Progenitor cell of endocrine pancreas (in vitro differentiated cells): ENCODE results near the gene PFDN1. TPM values are rescaled to one million over a fixed set of nuclear protein-coding genes. Genes with fewer than 3 reads are reported as not detected.

ENCODE experiments used
- DNase-seq: peaks from one replicate; pipeline ENCODE4 v3.0.0; 2021; ENCODE audit warnings: low spot score; ENCODE audit not compliant: unreplicated experiment
- H3K27ac Mint-ChIP-seq: 2 replicates; pipeline ENCODE4 v1.8.0; 2021; ENCODE audit warnings: mild to moderate bottlenecking, moderate library complexity, mixed read lengths
- H3K27me3 Mint-ChIP-seq: 2 replicates; pipeline ENCODE4 v1.8.0; 2021; ENCODE audit warnings: mixed read lengths
- H3K36me3 Mint-ChIP-seq: 2 replicates; pipeline ENCODE4 v1.8.0; 2022; ENCODE audit warnings: mixed read lengths; ENCODE audit not compliant: insufficient read depth
- H3K4me1 Mint-ChIP-seq: 2 replicates; pipeline ENCODE4 v1.8.0; 2021; ENCODE audit warnings: low read depth, mixed read lengths
- H3K4me3 Mint-ChIP-seq: 2 replicates; pipeline ENCODE4 v1.8.0; 2021; ENCODE audit warnings: low read depth, mild to moderate bottlenecking, moderate library complexity, mixed read lengths
- H3K9me3 Mint-ChIP-seq: 2 replicates; pipeline ENCODE4 v1.8.0; 2021; ENCODE audit warnings: low read depth, mixed read lengths
- CTCF ChIP-seq: fragments of 200-600 bp; sonication (generic); IDR thresholded peaks from one replicate; pipeline ENCODE4 v1.5.0; 2021; ENCODE audit warnings: antibody characterized with exemption, mild to moderate bottlenecking; ENCODE audit not compliant: unreplicated experiment
- total RNA-seq: library from RNA; stranded (reverse); gene quantifications from 2 replicates; pipeline ENCODE4 v1.2.1, GENCODE V29; 2021

The PFDN1 gene
- total RNA-seq, 1 donor from 2014 or later: 65.1 TPM

- DNase-seq: no peak
- Mint-ChIP-seq H3K4me3 (no peak overlapping the region), H3K4me1 (peaks cover 4% of the 10 kb centered on the region), H3K36me3 (peaks cover 1% of the 10 kb centered on the region), H3K27ac (no peak overlapping the region), H3K27me3 (no peaks in the 10 kb centered on the region), H3K9me3 (no peaks in the 10 kb centered on the region)
- no peak for TF ChIP-seq CTCF
Observed at GRCh38 chr5:140235791-140236551, 66.9 kb downstream of the PFDN1 start.

- TF ChIP-seq CTCF: no peak
- no peak for DNase-seq
- Mint-ChIP-seq H3K27ac (no peak overlapping the region), H3K27me3 (no peaks in the 10 kb centered on the region), H3K9me3 (no peaks in the 10 kb centered on the region), H3K36me3 (peaks cover 1% of the 10 kb centered on the region), H3K4me3 (no peak overlapping the region), H3K4me1 (no peaks in the 10 kb centered on the region)
Observed at GRCh38 chr5:140234377-140234989, 68.4 kb downstream of the PFDN1 start.

DNA sequence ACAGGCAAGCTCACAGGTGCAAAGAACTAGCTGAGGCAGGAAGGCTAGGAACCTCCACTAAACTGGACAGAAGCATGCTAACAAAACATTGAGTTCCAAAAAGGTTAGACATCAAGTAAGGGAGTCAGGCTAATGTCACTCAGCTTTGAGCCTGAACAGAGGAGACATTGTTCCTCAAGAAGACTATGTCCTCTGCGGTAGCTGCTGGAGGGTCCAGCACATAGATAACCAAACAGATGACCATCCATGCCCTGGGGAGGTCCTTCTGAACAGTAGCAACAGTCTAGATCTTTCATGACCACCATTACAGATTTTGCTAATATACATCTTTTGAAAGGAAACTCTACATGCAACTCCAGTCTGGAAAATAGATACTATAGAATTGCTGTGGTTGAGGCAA, 70.2 kb downstream of the PFDN1 start:
- Mint-ChIP-seq H3K27me3 (no peaks in the 10 kb centered on the region), H3K9me3 (no peaks in the 10 kb centered on the region), H3K4me3 (no peak overlapping the region), H3K27ac (no peak overlapping the region), H3K4me1 (no peaks in the 10 kb centered on the region), H3K36me3 (peaks cover 1% of the 10 kb centered on the region)
- no peak for TF ChIP-seq CTCF
- no peak for DNase-seq

GRCh38 chr5:140230373-140230772, 72.5 kb downstream of the PFDN1 start:
- H3K36me3 Mint-ChIP-seq: peaks cover 1% of the 10 kb centered on the region
- no peak overlapping the region for H3K27ac Mint-ChIP-seq
- no peak for DNase-seq
- H3K4me1 Mint-ChIP-seq: no peaks in the 10 kb centered on the region
- no peak for TF ChIP-seq CTCF
- no peaks in the 10 kb centered on the region for H3K27me3 Mint-ChIP-seq
- no peak overlapping the region for H3K4me3 Mint-ChIP-seq
- no peaks in the 10 kb centered on the region for H3K9me3 Mint-ChIP-seq

DNA sequence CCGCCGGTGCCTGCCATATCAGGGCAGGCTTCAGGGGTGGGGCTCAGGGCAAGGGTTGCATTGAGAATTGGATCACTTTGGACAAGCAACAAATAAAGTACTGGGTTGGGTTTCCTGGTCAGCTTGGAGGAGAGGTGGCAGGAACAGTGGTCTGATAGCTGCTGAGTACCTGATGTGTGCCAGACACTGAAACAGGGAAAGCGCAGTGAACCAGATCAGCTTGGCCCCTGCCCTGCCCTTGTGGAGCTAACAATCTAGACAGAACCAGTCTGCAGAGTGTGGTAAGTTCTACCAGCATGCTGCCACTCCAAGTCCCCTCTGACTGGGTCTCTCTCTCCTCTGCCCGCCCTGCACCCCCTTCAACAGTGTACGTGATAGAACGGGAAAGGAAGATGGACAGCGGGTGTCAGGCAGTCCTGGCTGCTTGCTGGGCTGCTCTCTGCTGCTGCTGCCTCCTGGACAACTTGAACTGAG, 74.5 kb downstream of the PFDN1 start:
- Mint-ChIP-seq H3K27me3 (no peaks in the 10 kb centered on the region), H3K27ac (no peak overlapping the region), H3K4me3 (no peak overlapping the region), H3K36me3 (peaks cover 1% of the 10 kb centered on the region), H3K4me1 (no peaks in the 10 kb centered on the region), H3K9me3 (no peaks in the 10 kb centered on the region)
- no peak for TF ChIP-seq CTCF
- DNase-seq: no peak
